ENCODE data around the gene PALM.
"Not testable (repeated sequence)": the region's sequence is repeated elsewhere in the genome, so short reads cannot be mapped to it uniquely, and the experiment has no call there.

The PALM gene

GRCh38 chr19:679418-680286, 29.1 kb upstream of the PALM start:
- DNase-seq (ENCODE audit: low read depth in 3 of 3) = no peak

DNA sequence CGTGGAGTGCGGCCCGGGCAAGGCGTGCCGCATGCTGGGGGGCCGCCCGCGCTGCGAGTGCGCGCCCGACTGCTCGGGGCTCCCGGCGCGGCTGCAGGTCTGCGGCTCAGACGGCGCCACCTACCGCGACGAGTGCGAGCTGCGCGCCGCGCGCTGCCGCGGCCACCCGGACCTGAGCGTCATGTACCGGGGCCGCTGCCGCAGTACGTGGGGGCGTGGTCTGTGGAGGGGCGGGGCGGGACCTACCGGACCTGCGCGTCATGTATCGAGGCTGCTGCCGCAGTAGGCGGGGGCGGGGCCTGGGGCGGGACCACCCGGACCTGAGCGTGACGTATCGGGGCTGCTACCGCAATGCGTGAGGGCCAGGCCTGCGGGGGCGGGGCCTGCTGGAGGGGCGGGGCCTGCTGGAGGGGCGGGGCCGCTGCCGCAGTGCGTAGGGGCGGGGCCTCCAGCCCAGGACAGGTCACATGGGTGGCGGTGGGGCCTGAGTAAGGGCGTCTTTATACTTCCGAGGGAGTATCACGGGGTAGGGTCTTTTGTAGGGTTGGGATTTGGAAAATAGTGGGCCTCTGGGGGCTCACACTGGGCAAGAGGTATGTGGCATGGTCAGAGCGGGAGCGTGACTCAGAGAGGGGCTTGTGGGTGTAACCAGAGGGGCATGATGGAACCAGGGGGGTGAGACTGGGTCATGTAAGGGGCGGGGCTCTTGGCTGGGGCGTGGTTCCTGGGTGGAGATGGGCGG, 28.3 kb upstream of the PALM start:
- peak; percentile 99 to 100 (median 99) for DNase-seq (ENCODE audit: low read depth in 3 of 3)

DNA sequence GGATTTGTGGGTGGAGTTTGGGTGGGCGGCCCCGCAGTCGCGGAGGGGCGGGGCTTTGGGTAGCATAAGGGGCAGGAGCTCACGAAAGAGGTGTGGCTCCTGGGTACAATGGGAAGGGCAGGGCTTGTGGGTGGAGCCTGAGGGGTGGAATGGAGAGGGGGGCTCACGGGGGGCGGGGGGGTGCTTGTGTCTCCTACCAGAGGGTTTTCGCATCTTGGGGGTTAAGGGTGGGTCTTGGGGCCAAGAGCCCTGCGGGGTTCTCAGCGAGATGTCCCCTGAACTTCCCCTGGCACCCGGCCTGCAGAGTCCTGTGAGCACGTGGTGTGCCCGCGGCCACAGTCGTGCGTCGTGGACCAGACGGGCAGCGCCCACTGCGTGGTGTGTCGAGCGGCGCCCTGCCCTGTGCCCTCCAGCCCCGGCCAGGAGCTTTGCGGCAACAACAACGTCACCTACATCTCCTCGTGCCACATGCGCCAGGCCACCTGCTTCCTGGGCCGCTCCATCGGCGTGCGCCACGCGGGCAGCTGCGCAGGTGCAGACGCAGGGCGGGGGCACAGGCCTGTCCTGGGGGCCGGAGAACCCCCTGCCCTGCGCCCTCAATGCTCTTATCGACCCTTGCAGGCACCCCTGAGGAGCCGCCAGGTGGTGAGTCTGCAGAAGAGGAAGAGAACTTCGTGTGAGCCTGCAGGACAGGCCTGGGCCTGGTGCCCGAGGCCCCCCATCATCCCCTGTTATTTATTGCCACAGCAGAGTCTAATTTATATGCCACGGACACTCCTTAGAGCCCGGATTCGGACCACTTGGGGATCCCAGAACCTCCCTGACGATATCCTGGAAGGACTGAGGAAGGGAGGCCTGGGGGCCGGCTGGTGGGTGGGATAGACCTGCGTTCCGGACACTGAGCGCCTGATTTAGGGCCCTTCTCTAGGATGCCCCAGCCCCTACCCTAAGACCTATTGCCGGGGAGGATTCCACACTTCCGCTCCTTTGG, 27.4 kb upstream of the PALM start:
- DNase-seq (ENCODE audit: low read depth in 3 of 3) = peak in 1 of 3 experiments; percentile 91

- DNase-seq (ENCODE audit: low read depth in 3 of 3) = no peak
Observed at GRCh38 chr19:682678-683320, 25.9 kb upstream of the PALM start.

GRCh38 chr19:685454-685931, 23.2 kb upstream of the PALM start:
- DNase-seq (ENCODE audit: low read depth in 3 of 3) = no peak

DNA sequence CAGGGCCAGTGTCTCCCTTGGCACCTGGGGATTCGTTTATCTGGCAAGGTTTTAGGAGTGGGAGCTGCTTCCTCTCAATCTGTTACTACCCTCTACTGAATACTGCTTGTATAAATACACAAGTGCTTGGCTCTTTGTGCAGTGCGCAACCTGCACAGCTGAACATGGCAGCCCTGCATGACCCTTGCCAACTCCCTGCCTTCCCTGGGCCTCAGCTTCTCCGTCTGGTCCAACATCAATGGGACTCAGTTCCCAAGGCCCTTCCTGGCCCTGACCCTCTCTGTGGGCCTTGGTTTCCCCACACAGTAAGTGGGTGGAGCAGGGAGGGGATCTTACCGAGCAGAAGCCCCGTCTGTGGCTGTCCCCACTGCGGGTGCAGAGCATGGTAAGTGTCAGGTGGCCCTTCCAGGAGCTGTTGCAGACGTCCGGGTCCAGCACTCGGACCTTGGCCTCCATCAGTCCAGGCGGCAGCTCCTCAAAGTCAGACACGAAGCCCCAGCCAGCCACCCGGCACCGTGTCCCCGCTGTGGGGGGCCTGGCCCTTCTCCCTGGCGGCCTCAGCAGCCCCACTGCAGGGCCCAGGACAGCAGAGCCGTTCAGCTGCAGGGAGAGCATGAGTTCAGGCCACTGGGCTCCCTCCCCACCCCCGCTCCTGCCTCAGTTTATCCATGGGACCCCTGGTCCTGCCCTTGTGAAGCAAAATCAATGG, 22.0 kb upstream of the PALM start:
- DNase-seq (ENCODE audit: low read depth in 3 of 3) = no peak

- DNase-seq (ENCODE audit: low read depth in 3 of 3) = no peak
Observed at GRCh38 chr19:687569-688166, 21.1 kb upstream of the PALM start.

GRCh38 chr19:688214-688613, 20.5 kb upstream of the PALM start:
- DNase-seq (ENCODE audit: low read depth in 3 of 3) = no peak

GRCh38 chr19:688992-689391, 19.7 kb upstream of the PALM start:
- no peak for DNase-seq (ENCODE audit: low read depth in 3 of 3)

- no peak for DNase-seq (ENCODE audit: low read depth in 3 of 3)
Observed at GRCh38 chr19:690203-690602, 18.5 kb upstream of the PALM start.

DNA sequence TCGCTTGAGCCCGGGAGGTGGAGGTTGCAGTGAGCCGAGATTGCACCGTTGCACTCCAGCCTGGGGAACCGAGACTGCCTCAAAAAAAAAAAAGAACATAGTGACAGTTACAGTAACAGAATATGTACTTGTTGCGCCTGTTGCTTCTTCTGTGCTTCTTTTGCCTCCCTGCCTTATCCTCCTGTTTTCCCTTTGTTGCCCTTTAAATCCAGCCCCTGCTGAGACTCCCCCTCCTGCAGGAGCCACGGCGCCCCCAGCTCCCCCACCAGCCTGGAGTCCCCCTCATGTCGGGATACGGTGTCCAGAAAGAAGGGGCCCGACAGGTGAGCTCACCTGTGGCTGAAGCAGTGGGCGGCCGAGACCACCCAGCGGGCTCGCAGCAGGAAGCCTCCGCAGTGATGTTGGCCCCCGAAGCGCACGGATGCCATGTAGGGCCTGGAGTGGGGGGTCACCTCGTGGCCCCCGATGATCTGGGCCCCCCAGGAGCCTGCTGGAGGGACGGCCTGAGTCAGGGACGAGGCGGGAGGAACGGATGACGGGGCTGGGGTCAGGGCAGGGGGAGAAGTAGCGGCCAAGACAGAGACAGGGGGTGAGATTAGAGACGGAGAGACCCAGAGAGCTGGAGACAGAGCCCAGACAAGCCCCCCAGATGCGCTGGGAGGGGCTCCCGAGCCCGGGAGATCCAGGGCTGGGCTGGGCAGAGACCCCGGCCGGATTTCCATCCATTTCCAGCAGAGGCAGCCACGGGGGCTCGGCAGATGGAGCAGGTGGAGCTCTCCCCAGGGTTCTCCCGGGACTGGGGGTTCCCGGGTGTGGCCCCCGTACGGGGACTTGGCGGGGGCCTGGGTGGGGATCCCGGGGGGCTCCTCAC, 14.0 kb upstream of the PALM start:
- no peak for DNase-seq (ENCODE audit: low read depth in 3 of 3)

DNA sequence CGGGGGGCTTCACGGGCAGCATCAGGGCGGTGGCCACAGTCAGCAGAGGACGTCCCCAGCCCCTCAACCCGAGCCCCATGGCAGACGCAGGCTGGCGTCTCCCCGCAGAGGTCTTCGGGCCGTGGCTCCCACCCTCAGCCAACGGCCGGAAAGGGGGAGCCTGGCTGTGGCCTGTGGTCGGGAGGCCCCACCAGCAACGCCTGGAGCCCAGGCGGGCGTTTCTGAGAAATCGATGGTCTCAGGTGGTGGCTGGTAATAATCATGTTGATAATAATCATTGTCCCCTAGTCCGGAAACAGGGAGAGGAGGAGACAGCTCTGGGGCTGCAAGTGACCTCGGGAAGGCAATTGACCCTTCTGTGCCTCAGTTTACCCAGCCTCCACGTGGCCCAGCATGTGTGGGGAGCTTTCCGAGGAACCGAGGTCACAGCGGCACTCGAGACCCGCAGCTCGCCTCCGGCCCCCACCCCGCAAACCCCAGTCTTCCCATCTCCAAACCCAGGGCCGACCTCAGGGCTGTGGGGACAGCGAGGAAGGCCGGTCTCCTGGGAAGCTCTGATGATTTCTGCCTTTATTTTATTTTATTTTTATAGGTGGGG, 13.3 kb upstream of the PALM start, which contains the start of gene PRSS57:
Gene PRSS57, minus strand, starts transcription at position 101 of the 598 bp plus-strand sequence. Its CDS starts 22 bp downstream, at position 79.
- no peak for DNase-seq (ENCODE audit: low read depth in 3 of 3)

DNA sequence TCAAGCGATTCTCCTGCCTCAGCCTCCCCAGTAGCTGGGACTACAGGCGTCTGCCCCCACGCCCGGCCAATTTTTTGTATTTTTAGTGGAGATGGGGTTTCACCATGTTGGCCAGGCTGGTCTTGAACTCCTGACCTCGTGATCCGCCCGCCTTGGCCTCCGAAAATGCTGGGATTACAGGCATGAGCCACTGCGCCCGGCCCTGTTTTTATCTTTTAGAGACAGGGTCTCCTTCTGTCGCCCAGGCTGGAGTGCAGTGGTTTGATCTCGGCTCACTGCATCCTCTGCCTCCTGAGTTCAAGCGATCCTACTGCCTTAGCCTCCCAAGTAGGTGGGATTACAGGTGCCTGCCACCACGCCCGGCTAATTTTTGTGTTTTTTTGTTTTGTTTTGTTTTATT, 10.2 kb upstream of the PALM start:
- DNase-seq (ENCODE audit: low read depth in 3 of 3) = not testable (repeated sequence)

GRCh38 chr19:699885-700284, 8.8 kb upstream of the PALM start:
- not testable (repeated sequence) for DNase-seq (ENCODE audit: low read depth in 3 of 3)

DNA sequence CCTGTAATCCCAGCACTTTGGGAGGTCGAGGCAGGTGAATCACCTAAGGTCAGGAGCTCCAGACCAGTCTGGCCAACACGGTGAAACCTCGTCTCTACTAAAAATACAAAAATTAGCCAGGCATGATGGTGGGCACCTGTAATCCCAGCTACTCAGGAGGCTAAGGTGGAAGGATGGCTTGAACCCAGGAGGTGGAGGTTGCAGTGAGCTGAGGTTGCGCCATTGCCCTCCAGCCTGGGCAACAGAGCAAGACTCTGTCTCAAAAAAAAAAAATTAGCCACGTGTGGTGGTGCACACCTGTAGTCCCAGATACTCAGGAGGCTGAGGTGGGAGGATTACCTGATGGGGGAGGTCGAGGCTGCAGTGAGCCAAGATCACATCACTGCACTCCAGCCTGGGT, 5.9 kb upstream of the PALM start:
- not testable (repeated sequence) for DNase-seq (ENCODE audit: low read depth in 3 of 3)

GRCh38 chr19:703329-703650, 5.4 kb upstream of the PALM start:
- DNase-seq (ENCODE audit: low read depth in 3 of 3) = no peak

DNA sequence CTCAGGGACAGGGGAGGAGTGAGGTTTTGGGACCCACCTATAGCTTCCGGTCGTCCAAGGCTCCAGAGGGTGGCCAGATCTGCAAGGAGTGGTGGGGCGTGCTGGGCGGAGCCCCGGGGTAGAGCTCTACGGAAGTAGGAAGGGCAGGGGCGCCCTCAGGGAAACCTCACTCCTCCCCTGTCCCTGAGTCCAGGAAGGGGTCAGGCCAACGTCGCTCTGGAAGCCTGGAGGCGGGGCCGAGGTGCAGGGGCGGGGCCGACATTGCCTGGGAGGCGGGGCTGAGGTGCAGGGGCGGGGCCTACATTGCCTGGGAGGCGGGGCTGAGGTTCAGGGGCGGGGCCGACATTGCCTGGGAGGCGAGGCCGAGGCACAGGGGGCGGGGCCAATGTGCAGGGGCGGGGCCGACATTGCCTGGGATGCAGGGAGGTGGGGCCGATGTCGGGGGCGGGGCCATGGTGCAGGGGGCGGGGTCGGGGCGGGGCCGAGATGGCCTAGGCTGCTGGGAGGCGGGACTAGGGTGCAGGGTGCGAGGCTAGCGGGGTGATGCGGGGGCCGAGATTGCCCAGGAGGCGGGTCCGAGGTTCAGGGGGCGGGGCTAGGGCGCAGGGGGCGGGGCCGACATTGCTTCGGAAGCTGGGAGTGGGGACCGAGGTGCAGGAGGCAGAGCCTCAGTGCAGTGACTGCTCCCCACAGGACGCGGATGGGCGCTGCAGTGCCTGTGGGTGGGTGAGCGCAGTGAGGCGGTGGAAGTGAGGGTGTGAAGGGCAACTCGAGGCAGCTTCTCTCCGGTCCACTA, 4.9 kb upstream of the PALM start:
- peak in 2 of 3 experiments; percentile 34 to 69 for DNase-seq (ENCODE audit: low read depth in 3 of 3)

DNA sequence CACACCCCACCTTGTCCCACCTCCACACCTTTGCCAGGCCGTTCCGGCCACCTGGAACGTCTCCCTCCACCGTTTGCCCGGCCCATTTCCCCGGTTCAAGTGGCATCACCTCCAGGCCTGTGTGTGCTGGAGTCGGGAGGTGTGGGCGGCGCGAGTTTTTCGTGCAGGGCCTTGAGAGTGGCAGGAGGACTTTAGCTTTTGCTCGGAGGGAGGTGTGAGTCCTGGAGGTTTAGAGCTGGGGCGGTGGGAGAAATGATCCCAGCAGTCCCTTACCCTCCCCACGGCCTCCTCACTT, 4.3 kb upstream of the PALM start:
- DNase-seq (ENCODE audit: low read depth in 3 of 3) = no peak
